Fibroblast of skin of right biceps (primary cell): ENCODE measurements around the gene PPARA.

Experiments used
- DNase-seq: peaks from one replicate; pipeline ENCODE4 v3.0.0-alpha.2; 2013

The PPARA gene

DNA sequence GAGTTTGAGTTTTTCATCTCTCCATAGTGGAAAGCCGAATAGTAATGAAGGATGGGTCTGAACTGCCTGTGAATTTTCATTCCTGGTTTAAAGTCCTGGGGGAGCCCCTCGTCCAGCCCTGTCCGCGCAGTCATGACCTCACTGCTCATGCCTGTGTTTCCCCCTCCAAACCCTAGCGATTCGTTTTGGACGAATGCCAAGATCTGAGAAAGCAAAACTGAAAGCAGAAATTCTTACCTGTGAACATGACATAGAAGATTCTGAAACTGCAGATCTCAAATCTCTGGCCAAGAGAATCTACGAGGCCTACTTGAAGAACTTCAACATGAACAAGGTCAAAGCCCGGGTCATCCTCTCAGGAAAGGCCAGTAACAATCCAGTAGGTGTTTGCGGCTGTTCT is 69.3 kb downstream of the PPARA start:
- DNase-seq: no peak

- no peak for DNase-seq
These were observed 70.6 kb downstream of the PPARA start for GRCh38 chr22:46220921-46221320.

DNA sequence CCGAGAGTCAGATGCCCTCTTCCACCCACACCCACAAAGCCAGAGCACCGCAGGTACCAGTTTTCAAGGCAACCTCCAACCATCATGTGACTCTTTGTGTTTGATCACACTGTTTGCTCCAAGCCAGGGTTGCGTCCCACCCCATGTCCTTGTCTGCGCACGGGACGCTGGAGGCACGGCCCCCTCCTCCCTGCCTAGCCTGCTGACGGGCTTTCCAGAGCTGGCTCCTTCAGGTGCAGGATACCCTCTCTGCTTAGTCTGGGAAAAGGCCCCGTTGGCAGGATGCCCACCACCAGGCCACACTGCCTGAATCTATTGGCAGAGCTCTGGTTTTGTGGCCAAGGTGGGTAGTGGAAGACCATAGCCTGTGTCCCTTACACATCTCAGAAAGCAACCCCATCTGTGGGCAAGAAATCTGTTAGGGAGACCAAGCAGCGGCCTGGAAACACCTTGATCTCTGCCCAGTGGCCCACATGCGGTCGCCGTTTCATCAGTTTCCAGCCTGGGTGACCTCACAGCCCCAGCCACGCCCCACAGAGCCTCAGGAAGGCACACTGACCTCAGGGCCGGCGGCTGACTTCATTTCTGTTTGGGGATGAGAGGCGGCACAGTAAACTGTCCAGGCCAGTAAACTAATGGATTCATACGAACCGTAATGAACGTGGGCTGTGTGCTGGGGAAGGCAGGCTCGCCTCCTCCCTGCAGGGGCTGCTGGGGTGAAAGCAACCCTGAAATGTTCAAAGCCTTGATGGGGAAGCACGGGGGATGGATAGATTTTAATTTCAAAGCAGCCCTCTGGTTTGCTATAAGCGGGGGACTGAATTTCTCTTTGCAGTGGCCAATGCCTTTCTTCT is 73.9 kb downstream of the PPARA start:
- no peak for DNase-seq

DNA sequence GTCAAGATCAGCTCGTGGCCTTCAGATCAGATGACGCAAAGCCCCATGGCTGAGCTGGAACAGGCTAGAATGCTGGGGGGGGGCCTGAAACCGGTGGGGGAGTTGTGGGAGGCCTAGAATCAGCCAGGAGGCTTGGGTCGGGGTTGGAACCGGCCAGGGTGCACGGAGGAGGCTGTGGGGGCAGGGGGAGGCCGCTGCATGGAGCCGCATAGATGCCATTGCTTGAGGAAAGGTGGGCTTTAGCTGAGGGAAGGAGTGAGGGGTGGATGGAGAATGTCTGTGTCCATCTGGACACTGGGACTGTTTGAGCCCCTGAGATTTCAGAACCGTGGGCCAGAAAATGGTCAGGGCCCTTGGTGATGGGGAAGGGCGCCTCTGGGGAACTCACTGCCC is 74.6 kb downstream of the PPARA start:
- DNase-seq: no peak

DNA sequence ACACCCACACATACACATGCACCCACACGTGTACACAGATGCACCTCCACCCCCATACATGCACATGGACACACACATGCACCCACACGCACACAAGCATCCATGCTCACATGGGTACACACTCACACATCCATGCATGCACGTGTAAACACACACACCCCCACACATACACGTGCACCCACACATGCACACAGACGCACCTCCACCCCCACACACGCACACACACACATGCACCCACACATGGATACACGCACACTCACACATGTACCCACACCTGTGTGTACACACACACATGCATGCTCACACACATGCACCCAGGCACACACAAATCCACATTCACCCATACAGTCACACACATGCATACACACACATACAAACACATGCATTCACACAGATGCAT is 75.3 kb downstream of the PPARA start:
- no peak for DNase-seq

DNA sequence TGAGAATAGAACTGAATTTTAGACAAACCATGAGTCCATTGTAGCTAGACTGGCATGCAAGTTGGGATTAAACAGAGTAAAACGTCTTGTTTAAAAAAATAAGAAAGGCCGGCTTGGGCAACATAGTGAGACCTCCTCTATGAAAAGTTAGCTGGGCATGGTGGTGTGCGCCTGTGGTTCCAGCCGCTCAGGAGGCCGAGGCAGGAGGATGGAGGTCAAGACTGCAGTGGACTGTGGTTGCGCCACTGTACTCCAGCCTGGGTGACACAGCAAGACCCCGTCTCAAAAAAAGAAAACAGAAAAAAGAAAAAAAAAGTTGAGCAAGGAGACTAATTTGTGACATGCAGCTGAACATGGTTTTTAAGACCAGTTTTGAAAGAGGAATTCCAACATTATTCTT is 76.3 kb downstream of the PPARA start:
- DNase-seq: no peak

DNA sequence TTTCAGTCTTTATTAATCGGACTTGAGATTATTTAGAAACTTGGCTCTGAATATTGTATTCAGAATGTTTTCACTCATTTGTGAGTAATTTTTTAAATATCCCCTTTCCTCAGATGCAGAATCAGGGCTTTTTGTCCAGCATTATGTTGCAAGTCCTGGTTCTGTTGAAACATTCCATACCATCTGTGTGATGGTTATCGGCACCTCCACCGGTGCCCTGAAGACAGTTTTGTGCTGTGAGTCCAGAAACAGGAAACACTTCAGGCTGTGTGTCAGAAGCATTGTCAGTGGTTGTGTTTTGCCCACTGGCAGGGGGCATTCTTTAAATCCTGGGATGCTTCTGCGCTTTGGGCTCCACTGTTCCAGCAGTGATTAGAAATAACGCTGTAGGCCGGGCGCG is 79.4 kb downstream of the PPARA start:
- no peak for DNase-seq

DNA sequence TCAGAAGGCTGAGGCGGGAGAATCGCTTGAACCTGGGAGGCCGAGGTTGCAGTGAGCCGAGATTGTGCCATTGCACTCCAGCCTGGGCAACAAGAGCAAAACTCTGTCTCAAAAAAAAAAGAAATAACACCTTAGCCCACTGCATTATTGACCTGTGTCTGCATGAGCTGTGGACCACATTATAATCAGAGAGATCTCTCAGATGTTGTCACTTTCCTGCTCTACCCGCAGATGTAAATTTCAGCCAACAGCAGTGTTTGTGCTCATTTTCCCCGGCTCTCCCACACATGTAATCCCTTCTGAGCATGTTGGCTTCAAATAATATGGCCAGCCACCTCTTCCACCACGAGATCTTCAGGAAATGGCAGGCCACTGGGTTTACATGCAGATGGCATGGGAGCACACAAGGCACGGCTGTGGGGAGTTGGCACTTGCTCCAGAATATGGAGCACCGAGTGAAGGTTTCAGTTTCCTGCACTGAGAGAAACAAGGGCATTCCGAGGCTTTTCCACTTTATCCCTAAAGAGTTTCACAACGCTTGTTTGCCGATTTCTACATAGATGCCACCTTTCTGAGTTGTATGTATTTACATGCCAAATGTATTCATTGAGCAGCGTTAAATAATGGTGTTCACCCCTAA is 80.1 kb downstream of the PPARA start:
- no peak for DNase-seq

GRCh38 chr22:46233231-46233630 is 82.9 kb downstream of the PPARA start:
- DNase-seq: no peak

DNA sequence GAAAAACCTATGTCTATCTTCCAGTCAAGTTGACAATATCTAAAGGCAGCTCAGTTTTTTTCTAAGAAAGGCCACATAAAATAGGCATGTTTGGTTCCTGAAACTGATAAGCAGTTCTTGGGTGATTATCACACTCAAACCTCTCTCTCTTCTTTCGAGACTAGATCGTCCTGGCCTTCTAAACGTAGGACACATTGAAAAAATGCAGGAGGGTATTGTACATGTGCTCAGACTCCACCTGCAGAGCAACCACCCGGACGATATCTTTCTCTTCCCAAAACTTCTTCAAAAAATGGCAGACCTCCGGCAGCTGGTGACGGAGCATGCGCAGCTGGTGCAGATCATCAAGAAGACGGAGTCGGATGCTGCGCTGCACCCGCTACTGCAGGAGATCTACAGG is 84.6 kb downstream of the PPARA start:
- DNase-seq: no peak

- DNase-seq: no peak
These were observed 87.3 kb downstream of the PPARA start for GRCh38 chr22:46237453-46238124.

DNA sequence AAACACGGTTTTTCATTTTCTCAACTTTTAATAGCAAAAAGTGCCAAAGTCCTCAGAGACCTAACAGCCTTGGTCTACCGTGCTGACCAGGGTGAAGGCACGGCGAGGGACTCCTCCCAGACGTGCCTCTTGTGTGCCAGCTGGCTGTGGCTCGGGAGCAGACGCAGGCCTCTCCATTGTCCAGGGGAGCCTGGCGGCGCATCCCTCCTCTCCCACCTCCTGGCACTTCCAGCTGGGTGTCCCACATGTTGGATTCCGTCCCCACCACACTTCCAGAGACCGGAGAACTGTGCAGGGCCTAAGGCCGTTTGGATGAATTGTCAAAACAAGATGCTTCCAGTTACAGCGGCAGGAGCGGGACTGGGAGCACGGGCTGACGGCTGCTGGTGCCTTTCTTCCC is 88.2 kb downstream of the PPARA start:
- DNase-seq: no peak

DNA sequence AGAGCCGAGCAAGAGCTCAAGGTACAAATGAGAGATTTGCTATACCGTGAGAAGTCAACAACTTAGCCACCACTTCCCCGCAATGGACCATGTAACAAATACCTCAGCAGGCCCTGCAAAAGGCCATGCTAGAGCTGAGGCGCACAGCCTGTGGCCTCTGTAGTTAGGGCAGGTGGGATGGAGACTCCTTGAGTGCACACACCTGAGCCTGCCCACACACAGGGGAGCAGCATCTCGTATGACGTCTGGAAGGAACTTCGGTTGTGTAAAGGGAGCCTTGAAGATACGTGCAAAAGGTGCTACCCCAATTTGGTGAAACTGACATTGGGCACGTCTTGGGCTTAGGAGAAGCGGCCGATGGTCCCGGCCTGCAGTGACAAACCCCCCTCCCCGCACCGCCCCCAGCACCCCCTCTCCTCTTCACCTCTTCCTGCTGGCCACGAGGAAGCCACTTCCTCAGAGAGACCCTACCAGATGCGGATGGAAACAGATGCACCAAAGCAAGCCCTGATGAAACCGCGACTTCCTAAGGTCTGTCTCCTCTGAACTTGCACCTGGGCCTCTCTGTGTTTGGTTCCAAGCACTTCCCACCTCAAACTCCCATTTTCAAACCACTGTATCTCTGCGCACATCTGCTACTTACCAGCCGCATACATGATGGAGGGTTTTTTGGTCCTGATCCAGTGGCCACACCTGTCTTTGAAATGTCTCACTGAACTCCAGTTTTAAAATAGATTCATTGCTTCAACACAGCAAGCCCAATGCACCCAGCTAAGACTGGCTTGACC is 89.1 kb downstream of the PPARA start:
- DNase-seq: no peak

DNA sequence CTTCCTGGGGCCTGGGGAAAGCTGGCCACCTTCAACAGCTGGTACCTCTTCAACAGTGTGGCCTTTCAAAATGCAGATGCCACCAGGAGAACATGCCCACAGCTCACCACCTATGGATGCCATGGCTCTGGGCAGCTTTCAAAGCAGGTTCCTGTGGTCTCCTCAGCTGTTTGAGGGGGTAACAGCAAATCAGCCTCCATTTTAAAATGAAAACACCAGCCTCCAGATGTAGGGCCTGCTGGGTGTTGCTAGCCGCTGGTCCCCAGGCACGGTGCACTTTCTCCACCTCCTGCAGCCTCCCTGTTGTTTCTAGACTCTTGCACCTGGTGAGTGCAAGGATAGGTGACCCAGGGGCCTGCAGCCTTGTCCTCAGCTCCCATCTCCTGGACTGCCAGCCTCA is 89.7 kb downstream of the PPARA start:
- DNase-seq: no peak

- no peak for DNase-seq
These were observed 90.2 kb downstream of the PPARA start for GRCh38 chr22:46240506-46240905.

DNA sequence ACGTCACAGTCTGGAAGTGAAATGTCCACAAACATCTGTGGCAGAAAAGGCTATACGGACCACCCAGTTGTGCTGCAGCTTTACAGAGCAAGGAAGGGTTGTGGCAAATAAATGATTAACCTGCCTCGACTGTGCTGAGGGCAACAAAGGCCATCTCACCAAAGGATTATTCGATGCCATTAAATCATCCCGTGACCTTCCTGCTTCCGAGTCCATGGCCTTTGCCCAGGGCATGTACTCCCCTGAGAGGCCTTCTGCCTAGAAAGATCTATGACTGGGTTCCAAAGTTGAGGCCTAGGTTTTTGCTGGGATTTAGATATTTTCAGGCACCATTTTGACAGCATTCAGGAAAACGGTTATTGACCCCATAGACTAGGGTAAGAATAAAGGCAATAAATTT is 90.6 kb downstream of the PPARA start:
- no peak for DNase-seq

- no peak for DNase-seq
These were observed 91.2 kb downstream of the PPARA start for GRCh38 chr22:46241396-46242007.

GRCh38 chr22:46242076-46242475 is 91.8 kb downstream of the PPARA start:
- DNase-seq: no peak

- DNase-seq: no peak
These were observed 94.4 kb downstream of the PPARA start for GRCh38 chr22:46244771-46245170.

DNA sequence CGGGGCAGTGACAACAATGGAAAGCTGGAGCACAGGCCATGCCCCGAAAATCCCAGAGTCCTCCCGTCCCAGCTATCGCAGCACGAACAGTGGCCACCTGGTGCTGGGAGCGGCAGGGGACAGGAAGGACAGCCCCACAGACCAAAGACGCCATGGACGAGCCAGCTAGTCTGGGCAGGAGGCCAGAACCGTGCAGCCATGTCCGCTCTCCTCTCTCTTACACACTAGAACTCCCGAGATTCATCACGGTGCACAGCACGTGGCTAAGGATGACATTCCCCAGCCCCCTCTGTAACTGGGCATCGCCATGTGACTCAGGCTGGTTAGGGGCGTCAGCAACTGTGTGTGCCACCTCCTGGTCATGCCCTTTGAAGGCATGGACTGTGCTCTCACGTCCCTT is 95.2 kb downstream of the PPARA start:
- no peak for DNase-seq

GRCh38 chr22:46246178-46246577 is 95.9 kb downstream of the PPARA start:
- DNase-seq: no peak

DNA sequence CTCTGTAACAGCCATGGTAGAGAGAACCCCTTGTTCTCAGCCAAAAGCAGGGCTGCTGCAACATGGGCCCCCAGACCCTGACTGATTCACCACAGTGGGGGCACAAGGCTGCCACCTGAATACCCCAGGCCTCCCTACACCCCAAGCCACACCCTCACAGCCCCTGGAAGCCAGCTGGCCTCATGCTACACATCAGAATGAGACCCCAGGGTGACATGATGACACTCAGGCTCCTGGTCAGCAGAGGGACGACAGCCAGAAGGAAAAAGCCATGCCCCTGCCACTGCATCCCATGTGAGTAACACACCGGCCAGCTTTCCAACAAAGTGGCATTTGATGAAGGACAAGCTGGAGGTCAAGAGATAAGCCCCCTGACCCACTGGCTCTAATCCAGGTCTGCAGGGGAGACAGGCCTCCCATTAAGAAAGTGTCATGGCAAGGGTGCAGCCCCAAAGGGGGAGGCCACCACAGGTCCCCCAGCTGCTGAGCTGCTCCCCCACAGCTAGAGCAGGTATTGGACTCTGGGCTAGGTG is 97.2 kb downstream of the PPARA start:
- no peak for DNase-seq
